Tibial nerve (tissue), 4 donors: ENCODE results near the gene COX7A2L. TPM values are rescaled to one million over a fixed set of nuclear protein-coding genes. Genes with fewer than 3 reads are reported as not detected.
A peak's percentile ranks its signal among the peaks of the same experiment; 100 is the strongest.
"Not testable (repeated sequence)": the region's sequence is repeated elsewhere in the genome, so short reads cannot be mapped to it uniquely, and the experiment has no call there.

ENCODE experiments used
- DNase-seq, 2 donors: peaks; one replicate each; pipeline ENCODE4 v3.0.0-alpha.2; 2019; ENCODE audit warnings: low spot score in 2 of 2
- H3K27ac ChIP-seq, 4 donors: fragments of 200-600 bp; sonication (generic) in 3 of 4; one replicate each; pipeline ENCODE4 v1.5.1; 2017 to 2019; ENCODE audit warnings: mild to moderate bottlenecking in 1 of 4
- H3K27me3 ChIP-seq, 2 donors: fragments of 200-600 bp; sonication (generic) in 1 of 2; one replicate each; pipeline versions ENCODE4 v1.5.1 to v1.6.0; 2017 to 2019
- H3K36me3 ChIP-seq, 3 donors: fragments of 200-600 bp; sonication (generic); one replicate each; pipeline ENCODE4 v1.5.1; 2018 to 2019
- H3K4me1 ChIP-seq, 4 donors: fragments of 200-600 bp; sonication (generic) in 3 of 4; one replicate each; pipeline ENCODE4 v1.5.1; 2017 to 2019
- H3K4me3 ChIP-seq, 4 donors: fragments of 200-600 bp; sonication (generic) in 3 of 4; one replicate each; pipeline ENCODE4 v1.5.1; 2017 to 2019; ENCODE audit warnings: mild to moderate bottlenecking in 1 of 4, moderate library complexity in 1 of 4
- H3K9me3 ChIP-seq, 4 donors: fragments of 200-600 bp; sonication (generic) in 3 of 4; one replicate each; pipeline ENCODE4 v1.5.1; 2017 to 2019
- EP300 ChIP-seq, 2 donors: sonication (generic); formaldehyde crosslinking; IDR thresholded peaks; one replicate each; pipeline ENCODE4 v1.6.1; 2017; ENCODE audit warnings: antibody characterized with exemption in 2 of 2, mild to moderate bottlenecking in 1 of 2
- POLR2A ChIP-seq, 2 donors: fragments of 450-650 bp; IDR thresholded peaks; one replicate each; pipeline ENCODE4 v1.6.1; 2017; ENCODE audit warnings: antibody characterized with exemption in 2 of 2, mild to moderate bottlenecking in 2 of 2, moderate library complexity in 2 of 2
- WGBS, 2 donors: methylation state at CpG; one replicate each; pipeline ENCODE4 v1.1.5; 2018; 5-methylcytosine and 5-hydroxymethylcytosine counted together
- total RNA-seq, 4 donors: library from RNA; depleted of rRNA; stranded (reverse); fragments of >200 nt; gene quantifications; one replicate each; pipeline ENCODE4 v1.1.0, GENCODE V29; 2016
- TF ChIP-seq, protein P1 (sequence below), 5 experiments: fragments of 200-600 bp in 3 of 5; fragments of 450-650 bp in 2 of 5; sonication (generic) in 3 of 5; IDR thresholded peaks; one replicate each; pipeline ENCODE4 v1.5.1; 2016 to 2019; ENCODE audit warnings: antibody characterized with exemption in 5 of 5, mild to moderate bottlenecking in 3 of 5, moderate library complexity in 2 of 5

The COX7A2L gene
- total RNA-seq, 4 donors from 2014 or later: 99.9 to 137 (median 107) TPM

DNA sequence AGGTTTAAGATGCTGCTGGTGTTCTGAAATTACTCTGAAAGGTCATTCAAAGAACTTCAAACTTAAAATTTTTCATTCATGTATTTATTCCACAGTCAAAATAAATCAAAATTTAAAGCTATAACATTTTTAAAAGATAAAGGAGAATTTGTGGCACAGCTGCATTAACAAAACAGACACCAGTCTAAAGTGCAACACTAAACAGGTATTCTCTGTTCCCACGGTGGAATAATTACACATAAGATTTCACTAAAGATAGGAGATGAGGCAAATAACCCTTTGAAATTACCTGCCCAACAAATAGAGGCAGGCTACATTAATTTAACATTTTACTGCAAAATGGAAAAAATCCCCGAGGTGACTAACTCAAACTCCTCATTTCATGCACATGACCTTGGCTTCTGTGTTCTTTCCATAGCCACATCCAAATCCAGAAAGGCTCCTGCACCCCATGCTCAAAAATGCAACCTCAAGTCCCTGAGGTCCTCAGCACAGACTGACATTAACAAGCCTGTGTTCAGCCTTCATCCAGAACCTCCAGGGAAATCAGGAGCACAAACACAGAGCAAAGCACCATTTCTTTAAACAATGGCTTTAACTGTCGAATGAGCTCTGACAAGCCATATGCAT, 10.5 kb downstream of the COX7A2L start:
- WGBS, 2 donors: 67 to 71% methylated on average over 3 of the region's 3 CpGs
- peaks cover 0 to 31% (median 2%) of the 10 kb centered on the region in 4 donors for H3K4me1 ChIP-seq
- H3K9me3 ChIP-seq: no peaks in the 10 kb centered on the region
- TF ChIP-seq POLR2A (IDR thresholded peaks at IDR 0.05) (no peak), EP300 (IDR thresholded peaks at IDR 0.05) (no peak)
- TF ChIP-seq, protein P1, sequence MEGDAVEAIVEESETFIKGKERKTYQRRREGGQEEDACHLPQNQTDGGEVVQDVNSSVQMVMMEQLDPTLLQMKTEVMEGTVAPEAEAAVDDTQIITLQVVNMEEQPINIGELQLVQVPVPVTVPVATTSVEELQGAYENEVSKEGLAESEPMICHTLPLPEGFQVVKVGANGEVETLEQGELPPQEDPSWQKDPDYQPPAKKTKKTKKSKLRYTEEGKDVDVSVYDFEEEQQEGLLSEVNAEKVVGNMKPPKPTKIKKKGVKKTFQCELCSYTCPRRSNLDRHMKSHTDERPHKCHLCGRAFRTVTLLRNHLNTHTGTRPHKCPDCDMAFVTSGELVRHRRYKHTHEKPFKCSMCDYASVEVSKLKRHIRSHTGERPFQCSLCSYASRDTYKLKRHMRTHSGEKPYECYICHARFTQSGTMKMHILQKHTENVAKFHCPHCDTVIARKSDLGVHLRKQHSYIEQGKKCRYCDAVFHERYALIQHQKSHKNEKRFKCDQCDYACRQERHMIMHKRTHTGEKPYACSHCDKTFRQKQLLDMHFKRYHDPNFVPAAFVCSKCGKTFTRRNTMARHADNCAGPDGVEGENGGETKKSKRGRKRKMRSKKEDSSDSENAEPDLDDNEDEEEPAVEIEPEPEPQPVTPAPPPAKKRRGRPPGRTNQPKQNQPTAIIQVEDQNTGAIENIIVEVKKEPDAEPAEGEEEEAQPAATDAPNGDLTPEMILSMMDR (IDR thresholded peaks at IDR 0.05): no peak
- no peak for DNase-seq
- H3K27me3 ChIP-seq: no peaks in the 10 kb centered on the region
- peaks cover 0 to 68% (median 3%) of the 10 kb centered on the region in 3 donors for H3K36me3 ChIP-seq
- no peak overlapping the region for H3K27ac ChIP-seq
- H3K4me3 ChIP-seq: no peak overlapping the region

- 93% methylated on average over 8 of the region's 8 CpGs for WGBS, 2 donors
- Histone ChIP-seq H3K27me3 (no peaks in the 10 kb centered on the region), H3K27ac (no peak overlapping the region), H3K4me3 (no peak overlapping the region), H3K36me3 (peaks cover 0 to 83% (median 3%) of the 10 kb centered on the region in 3 donors), H3K9me3 (no peaks in the 10 kb centered on the region), H3K4me1 (peaks cover 0 to 17% (median 0%) of the 10 kb centered on the region in 4 donors)
- no peak for DNase-seq
- TF ChIP-seq EP300 (IDR thresholded peaks at IDR 0.05) (no peak), POLR2A (IDR thresholded peaks at IDR 0.05) (no peak)
- TF ChIP-seq, protein P1 (IDR thresholded peaks at IDR 0.05): no peak
Measured at GRCh38 chr2:42348113-42348805, 12.8 kb downstream of the COX7A2L start.

DNA sequence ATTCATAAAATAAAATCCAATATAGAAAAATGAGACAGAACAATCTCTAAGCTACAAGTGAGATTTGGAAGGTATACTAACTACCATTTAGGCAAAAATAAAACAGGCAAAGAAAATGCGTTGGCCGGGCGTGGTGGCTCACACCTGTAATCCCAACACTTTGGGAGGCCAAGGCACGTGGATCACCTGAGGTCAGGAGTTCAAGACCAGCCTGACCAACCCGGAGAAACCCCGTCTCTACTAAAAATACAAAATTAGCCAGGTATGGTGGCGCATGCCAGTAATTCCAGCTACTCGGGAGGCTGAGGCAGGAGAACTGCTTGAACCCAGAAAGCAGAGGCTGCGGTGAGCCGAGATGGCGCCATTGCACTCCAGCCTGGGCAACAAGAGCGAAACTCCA, 13.5 kb downstream of the COX7A2L start:
- H3K9me3 ChIP-seq, H3K4me3 ChIP-seq, DNase-seq, H3K27ac ChIP-seq, H3K27me3 ChIP-seq: not testable (repeated sequence)
- Histone ChIP-seq H3K4me1 (peaks cover 0 to 22% (median 2%) of the 10 kb centered on the region in 4 donors), H3K36me3 (peaks cover 0 to 79% (median 3%) of the 10 kb centered on the region in 3 donors)
- 96 to 98% methylated on average over 12 of the region's 12 CpGs for WGBS, 2 donors

DNA sequence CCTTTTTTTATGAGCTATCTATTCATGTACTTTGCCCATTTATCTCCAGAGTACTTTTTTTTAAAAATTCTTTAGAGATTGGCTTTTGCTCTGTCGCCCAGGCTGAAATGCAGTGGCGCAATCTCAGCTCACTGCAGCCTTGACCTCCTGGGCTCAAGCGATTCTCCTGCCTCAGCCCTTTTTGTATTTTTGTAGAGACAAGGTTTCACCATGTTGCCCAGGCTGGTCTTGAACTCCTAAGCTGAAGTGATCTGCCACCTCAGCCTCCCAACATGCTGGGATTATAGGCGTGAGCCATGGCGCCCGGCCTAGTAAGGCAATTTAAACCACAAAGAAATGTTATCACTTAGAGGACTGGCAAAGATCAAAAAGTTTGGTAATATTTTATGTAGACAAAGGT, 14.2 kb downstream of the COX7A2L start:
- 94% methylated on average over 6 of the region's 6 CpGs for WGBS, 2 donors
- Histone ChIP-seq H3K4me1 (peaks cover 0 to 29% (median 5%) of the 10 kb centered on the region in 4 donors), H3K36me3 (peaks cover 0 to 72% (median 3%) of the 10 kb centered on the region in 3 donors)

GRCh38 chr2:42345986-42346385, 15.0 kb downstream of the COX7A2L start:
- Histone ChIP-seq H3K27me3 (no peaks in the 10 kb centered on the region), H3K4me1 (peaks cover 0 to 37% (median 6%) of the 10 kb centered on the region in 4 donors), H3K9me3 (no peaks in the 10 kb centered on the region), H3K36me3 (peaks cover 0 to 64% (median 3%) of the 10 kb centered on the region in 3 donors), H3K4me3 (no peak overlapping the region), H3K27ac (no peak overlapping the region)
- 82 to 87% methylated on average over 4 of the region's 4 CpGs for WGBS, 2 donors
- no peak for TF ChIP-seq EP300 (IDR thresholded peaks at IDR 0.05)
- TF ChIP-seq POLR2A (IDR thresholded peaks at IDR 0.05): no peak
- TF ChIP-seq, protein P1 (IDR thresholded peaks at IDR 0.05): no peak
- no peak for DNase-seq

More for the DNA sequence above, 14.2 kb downstream of the COX7A2L start:
- H3K9me3 ChIP-seq, H3K27me3 ChIP-seq, H3K4me3 ChIP-seq, DNase-seq, H3K27ac ChIP-seq: not testable (repeated sequence)

- H3K36me3 ChIP-seq: peaks cover 0 to 63% (median 0%) of the 10 kb centered on the region in 3 donors
- H3K4me1 ChIP-seq: peaks cover 0 to 39% (median 6%) of the 10 kb centered on the region in 4 donors
- H3K9me3 ChIP-seq: no peaks in the 10 kb centered on the region
- H3K27me3 ChIP-seq: no peaks in the 10 kb centered on the region
- H3K27ac ChIP-seq: peak overlapping the region in 2 of 4 donors; percentile 37 to 69
- DNase-seq: no peak
- 65 to 72% methylated on average over 11 of the region's 11 CpGs for WGBS, 2 donors
- no peak overlapping the region for H3K4me3 ChIP-seq
- TF ChIP-seq, protein P1 (IDR thresholded peaks at IDR 0.05): no peak
- TF ChIP-seq EP300 (IDR thresholded peaks at IDR 0.05): no peak
- no peak for TF ChIP-seq POLR2A (IDR thresholded peaks at IDR 0.05)
Measured at GRCh38 chr2:42342795-42343241, 18.2 kb downstream of the COX7A2L start.
